ENCODE results near the gene EXTL2.
"Not testable (repeated sequence)": the region's sequence is repeated elsewhere in the genome, so short reads cannot be mapped to it uniquely, and the experiment has no call there.

The EXTL2 gene

GRCh38 chr1:100902365-100902764, 7.7 kb upstream of the EXTL2 start:
- no peak for DNase-seq (ENCODE audit: low spot score)

- peak; percentile 12 for DNase-seq (ENCODE audit: low spot score)
Measured at GRCh38 chr1:100896481-100896982, 1.9 kb upstream of the EXTL2 start.

GRCh38 chr1:100895540-100896480, 1.2 kb upstream of the EXTL2 start, which contains the start of gene SLC30A7:
SLC30A7 (plus strand) TSS chr1:100896090; CDS start chr1:100896263, 173 bp downstream.
- DNase-seq (ENCODE audit: low spot score) = peak; percentile 69

GRCh38 chr1:100893718-100894117, 924 bp downstream of the EXTL2 start:
- no peak for DNase-seq (ENCODE audit: low spot score)

GRCh38 chr1:100892554-100892953, 2.1 kb downstream of the EXTL2 start:
- no peak for DNase-seq (ENCODE audit: low spot score)

GRCh38 chr1:100891380-100891779, 3.3 kb downstream of the EXTL2 start:
- DNase-seq (ENCODE audit: low spot score) = no peak

GRCh38 chr1:100889869-100890482, 4.7 kb downstream of the EXTL2 start:
- not testable (repeated sequence) for DNase-seq (ENCODE audit: low spot score)

GRCh38 chr1:100889007-100889406, 5.6 kb downstream of the EXTL2 start:
- not testable (repeated sequence) for DNase-seq (ENCODE audit: low spot score)

- DNase-seq (ENCODE audit: low spot score) = no peak
Measured at GRCh38 chr1:100883963-100884362, 10.7 kb downstream of the EXTL2 start.

GRCh38 chr1:100882698-100883097, 11.9 kb downstream of the EXTL2 start:
- no peak for DNase-seq (ENCODE audit: low spot score)

GRCh38 chr1:100881687-100882086, 13.0 kb downstream of the EXTL2 start:
- no peak for DNase-seq (ENCODE audit: low spot score)

GRCh38 chr1:100879422-100879821, 15.2 kb downstream of the EXTL2 start:
- DNase-seq (ENCODE audit: low spot score) = no peak

GRCh38 chr1:100876291-100876690, 18.4 kb downstream of the EXTL2 start:
- DNase-seq (ENCODE audit: low spot score) = no peak

GRCh38 chr1:100875228-100875627, 19.4 kb downstream of the EXTL2 start:
- no peak for DNase-seq (ENCODE audit: low spot score)

GRCh38 chr1:100874433-100874832, 20.2 kb downstream of the EXTL2 start:
- DNase-seq (ENCODE audit: low spot score) = no peak

GRCh38 chr1:100869996-100870395, 24.6 kb downstream of the EXTL2 start:
- DNase-seq (ENCODE audit: low spot score) = no peak

- DNase-seq (ENCODE audit: low spot score) = peak; percentile 5
Measured at GRCh38 chr1:100868364-100868995, 26.2 kb downstream of the EXTL2 start.

- DNase-seq (ENCODE audit: low spot score) = no peak
Measured at GRCh38 chr1:100866901-100867206, 27.8 kb downstream of the EXTL2 start.

GRCh38 chr1:100866041-100866900, 28.4 kb downstream of the EXTL2 start:
- no peak for DNase-seq (ENCODE audit: low spot score)

- DNase-seq (ENCODE audit: low spot score) = no peak
Measured at GRCh38 chr1:100862591-100862990, 32.1 kb downstream of the EXTL2 start.

- no peak for DNase-seq (ENCODE audit: low spot score)
Measured at GRCh38 chr1:100861379-100861778, 33.3 kb downstream of the EXTL2 start.
